Smooth muscle cell (in vitro differentiated cells): Measurements from ENCODE around the gene FBXL14. TPM values are rescaled to one million over a fixed set of nuclear protein-coding genes. Genes with fewer than 3 reads are reported as not detected.
"Not testable (repeated sequence)": the region's sequence is repeated elsewhere in the genome, so short reads cannot be mapped to it uniquely, and the experiment has no call there.

Experiments used
- DNase-seq: peaks from one replicate; lab custom pipeline; 2025; ENCODE audit not compliant: unreplicated experiment; lab: John Stamatoyannopoulos, UW
- H2AFZ ChIP-seq: fragments of 200-600 bp; sonication (generic); 2 replicates; pipeline ENCODE4 v1.6.0; 2016; ENCODE audit warnings: antibody characterized with exemption, low read depth, mild to moderate bottlenecking
- H3F3A ChIP-seq: fragments of 200-600 bp; sonication (generic); 2 replicates; pipeline ENCODE4 v1.6.0; 2017; ENCODE audit warnings: antibody characterized with exemption, low read depth
- H3K27ac ChIP-seq: fragments of 200-600 bp; sonication (generic); 2 replicates; pipeline ENCODE4 v1.5.1; 2016; ENCODE audit warnings: low read depth, mild to moderate bottlenecking
- H3K27me3 ChIP-seq: fragments of 200-600 bp; sonication (generic); 2 replicates; pipeline ENCODE4 v1.6.1; 2016; ENCODE audit warnings: low read depth, mild to moderate bottlenecking
- H3K36me3 ChIP-seq: fragments of 200-600 bp; sonication (generic); 2 replicates; pipeline ENCODE4 v1.5.1; 2016; ENCODE audit warnings: low read depth
- H3K4me1 ChIP-seq: fragments of 200-600 bp; sonication (generic); 2 replicates; pipeline ENCODE4 v1.5.1; 2016; ENCODE audit warnings: low read depth
- H3K4me2 ChIP-seq: fragments of 200-600 bp; sonication (generic); 2 replicates; pipeline ENCODE4 v1.6.0; 2016; ENCODE audit warnings: mild to moderate bottlenecking
- H3K4me3 ChIP-seq: fragments of 200-600 bp; sonication (generic); 2 replicates; pipeline ENCODE4 v1.5.1; 2016; ENCODE audit warnings: mild to moderate bottlenecking
- H3K79me2 ChIP-seq: fragments of 200-600 bp; sonication (generic); 2 replicates; pipeline ENCODE4 v1.6.0; 2016; ENCODE audit warnings: low read depth, mild to moderate bottlenecking
- H3K9ac ChIP-seq: fragments of 200-600 bp; sonication (generic); 2 replicates; pipeline ENCODE4 v1.6.0; 2016; ENCODE audit warnings: low read depth
- H3K9me3 ChIP-seq: fragments of 200-600 bp; sonication (generic); replicated peaks from 2 replicates; pipeline ENCODE4 v1.5.1; 2016; ENCODE audit warnings: low read depth
- H4K20me1 ChIP-seq: fragments of 200-600 bp; sonication (generic); 2 replicates; pipeline ENCODE4 v1.6.0; 2016; ENCODE audit warnings: low read depth
- WGBS: methylation state at CpG from one replicate; pipeline ENCODE4 v1.1.7; 2016; ENCODE audit warnings: low lambda C conversion rate; 5-methylcytosine and 5-hydroxymethylcytosine counted together
- polyA plus RNA-seq: library from polyadenylated mRNA; unstranded; fragments of >200 nt; fragmentation: Nextera tagmentation; extraction: Ambion mirVana; gene quantifications from 2 replicates; pipeline ENCODE4 v1.2.1, GENCODE V29; 2016
- total RNA-seq: library from RNA; depleted of rRNA; stranded (reverse); fragments of >200 nt; gene quantifications from 2 replicates; pipeline ENCODE4 v1.2.3, GENCODE V29; 2014
- TF ChIP-seq, protein P1 (sequence below): fragments of 200-600 bp; sonication (generic); IDR thresholded peaks from 2 replicates; pipeline ENCODE4 v1.5.1; 2017; ENCODE audit warnings: borderline replicate concordance, mild to moderate bottlenecking, antibody characterized with exemption; ENCODE audit not compliant: insufficient read depth, poor library complexity, severe bottlenecking

The FBXL14 gene
- total and polyA plus RNA-seq, 2 experiments from 2014 or later, result 5.0 to 9.3 TPM

GRCh38 chr12:1604464-1604863, 10.1 kb upstream of the FBXL14 start:
- TF ChIP-seq, protein P1, sequence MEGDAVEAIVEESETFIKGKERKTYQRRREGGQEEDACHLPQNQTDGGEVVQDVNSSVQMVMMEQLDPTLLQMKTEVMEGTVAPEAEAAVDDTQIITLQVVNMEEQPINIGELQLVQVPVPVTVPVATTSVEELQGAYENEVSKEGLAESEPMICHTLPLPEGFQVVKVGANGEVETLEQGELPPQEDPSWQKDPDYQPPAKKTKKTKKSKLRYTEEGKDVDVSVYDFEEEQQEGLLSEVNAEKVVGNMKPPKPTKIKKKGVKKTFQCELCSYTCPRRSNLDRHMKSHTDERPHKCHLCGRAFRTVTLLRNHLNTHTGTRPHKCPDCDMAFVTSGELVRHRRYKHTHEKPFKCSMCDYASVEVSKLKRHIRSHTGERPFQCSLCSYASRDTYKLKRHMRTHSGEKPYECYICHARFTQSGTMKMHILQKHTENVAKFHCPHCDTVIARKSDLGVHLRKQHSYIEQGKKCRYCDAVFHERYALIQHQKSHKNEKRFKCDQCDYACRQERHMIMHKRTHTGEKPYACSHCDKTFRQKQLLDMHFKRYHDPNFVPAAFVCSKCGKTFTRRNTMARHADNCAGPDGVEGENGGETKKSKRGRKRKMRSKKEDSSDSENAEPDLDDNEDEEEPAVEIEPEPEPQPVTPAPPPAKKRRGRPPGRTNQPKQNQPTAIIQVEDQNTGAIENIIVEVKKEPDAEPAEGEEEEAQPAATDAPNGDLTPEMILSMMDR, result no peak
- Histone ChIP-seq H3K27ac (no peak overlapping the region), H3K4me3 (no peak overlapping the region), H3K9ac (no peak overlapping the region), H3K4me1 (peaks cover 10% of the 10 kb centered on the region), H3K4me2 (no peak overlapping the region), H2AFZ (no peak overlapping the region), H3K9me3 (no peaks in the 10 kb centered on the region), H4K20me1 (peaks cover 13% of the 10 kb centered on the region), H3K79me2 (no peaks in the 10 kb centered on the region), H3F3A (peaks cover 4% of the 10 kb centered on the region), H3K36me3 (no peaks in the 10 kb centered on the region), H3K27me3 (no peaks in the 10 kb centered on the region)
- no peak for DNase-seq
- WGBS, result 66% methylated on average over 3 of the region's 3 CpGs

DNA sequence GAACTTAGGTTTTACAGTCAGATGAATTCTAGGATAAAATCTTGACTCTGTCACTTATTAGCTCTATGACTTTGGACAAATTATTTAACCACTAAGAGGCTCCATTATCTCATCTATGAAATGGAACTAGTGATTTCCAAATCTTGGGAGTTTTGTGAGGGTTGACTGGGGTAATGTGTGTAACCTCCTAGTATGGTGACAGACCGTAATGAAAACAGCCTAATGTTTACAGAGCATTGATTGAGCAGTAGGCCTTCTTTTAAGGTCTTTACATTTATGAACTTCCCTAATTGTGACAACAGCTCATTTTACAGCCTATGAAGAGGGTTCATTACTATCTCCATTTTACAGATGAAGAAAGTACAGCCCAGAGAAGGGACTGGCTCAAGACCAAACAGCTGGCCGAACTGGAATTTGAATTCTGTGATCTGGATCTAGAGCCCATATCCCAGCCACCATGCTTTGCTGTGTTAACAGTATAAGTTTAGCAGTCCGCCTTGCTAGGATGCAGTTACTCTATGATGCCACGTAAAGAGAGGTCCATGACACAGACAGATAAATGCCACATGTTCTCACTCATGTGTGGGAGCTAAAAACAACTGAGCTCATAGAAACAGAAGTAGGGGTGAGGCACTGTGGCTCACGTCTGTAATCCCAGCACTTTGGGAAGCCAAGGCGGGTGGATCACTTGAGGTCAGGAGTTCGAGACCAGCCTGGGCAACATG, 9.1 kb upstream of the FBXL14 start:
- H3K79me2 ChIP-seq, result no peaks in the 10 kb centered on the region
- 69% methylated on average over 7 of the region's 7 CpGs for WGBS
- no peak overlapping the region for H3K9ac ChIP-seq
- DNase-seq, result no peak
- TF ChIP-seq, protein P1, result no peak
- H3K36me3 ChIP-seq, result no peaks in the 10 kb centered on the region
- no peaks in the 10 kb centered on the region for H3K9me3 ChIP-seq
- H3K4me2 ChIP-seq, result no peak overlapping the region
- peaks cover 13% of the 10 kb centered on the region for H4K20me1 ChIP-seq
- H3K4me1 ChIP-seq, result peaks cover 10% of the 10 kb centered on the region
- H3K4me3 ChIP-seq, result no peak overlapping the region
- no peak overlapping the region for H2AFZ ChIP-seq
- no peaks in the 10 kb centered on the region for H3K27me3 ChIP-seq
- no peak overlapping the region for H3K27ac ChIP-seq
- peaks cover 4% of the 10 kb centered on the region for H3F3A ChIP-seq

- 87% methylated on average over 9 of the region's 9 CpGs for WGBS
- not testable (repeated sequence) for DNase-seq, H2AFZ ChIP-seq, H3K4me2 ChIP-seq, H3K9ac ChIP-seq, H3K9me3 ChIP-seq, H3K79me2 ChIP-seq, H3F3A ChIP-seq, H3K27ac ChIP-seq, H3K4me3 ChIP-seq, H3K36me3 ChIP-seq, H3K27me3 ChIP-seq
- Histone ChIP-seq H4K20me1 (peaks cover 13% of the 10 kb centered on the region), H3K4me1 (peaks cover 10% of the 10 kb centered on the region)
These were observed 8.3 kb upstream of the FBXL14 start for GRCh38 chr12:1602706-1603105.

DNA sequence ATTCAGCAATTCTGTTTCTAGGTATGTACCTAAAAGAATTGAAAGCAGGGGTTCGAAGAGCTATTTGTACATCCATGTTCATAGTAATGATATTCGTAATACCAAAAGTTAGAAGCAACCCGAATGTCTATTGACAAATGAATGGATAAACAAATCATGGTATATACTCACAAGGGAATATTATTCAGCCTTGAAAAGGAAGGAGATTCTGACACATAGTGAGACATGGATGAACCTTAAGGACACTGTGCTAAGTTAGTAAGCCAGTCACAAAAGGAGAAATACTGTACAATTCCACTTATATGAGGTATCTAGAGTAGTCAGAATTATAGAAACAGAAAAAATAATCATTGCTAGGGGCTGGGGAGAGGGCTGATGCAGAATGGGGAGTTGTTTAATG, 4.4 kb upstream of the FBXL14 start:
- H3F3A ChIP-seq, result peaks cover under 1% of the 10 kb centered on the region
- peaks cover 14% of the 10 kb centered on the region for H3K4me1 ChIP-seq
- TF ChIP-seq, protein P1, result no peak
- H3K9ac ChIP-seq, result no peak overlapping the region
- DNase-seq, result no peak
- over 99% methylated on average over 3 of the region's 3 CpGs for WGBS
- no peaks in the 10 kb centered on the region for H3K79me2 ChIP-seq
- no peak overlapping the region for H2AFZ ChIP-seq
- no peaks in the 10 kb centered on the region for H3K36me3 ChIP-seq
- H3K4me2 ChIP-seq, result no peak overlapping the region
- H4K20me1 ChIP-seq, result peaks cover under 1% of the 10 kb centered on the region
- H3K9me3 ChIP-seq, result no peaks in the 10 kb centered on the region
- H3K27ac ChIP-seq, result no peak overlapping the region
- H3K4me3 ChIP-seq, result no peak overlapping the region
- no peaks in the 10 kb centered on the region for H3K27me3 ChIP-seq
